PC-9 (cell line): ENCODE results near the gene CEL.

Experiments used
- CTCF ChIP-seq: fragments of 200-600 bp; sonication (generic); conservative IDR thresholded peaks from 2 replicates; pipeline ENCODE4 v1.6.1; 2017; ENCODE audit warnings: mixed run types, antibody characterized with exemption, mild to moderate bottlenecking, moderate library complexity
- EZH2 ChIP-seq: fragments of 200-600 bp; sonication (generic); IDR thresholded peaks from 2 replicates; pipeline ENCODE4 v1.8.0; 2017; ENCODE audit warnings: antibody characterized with exemption, low read depth

DNA sequence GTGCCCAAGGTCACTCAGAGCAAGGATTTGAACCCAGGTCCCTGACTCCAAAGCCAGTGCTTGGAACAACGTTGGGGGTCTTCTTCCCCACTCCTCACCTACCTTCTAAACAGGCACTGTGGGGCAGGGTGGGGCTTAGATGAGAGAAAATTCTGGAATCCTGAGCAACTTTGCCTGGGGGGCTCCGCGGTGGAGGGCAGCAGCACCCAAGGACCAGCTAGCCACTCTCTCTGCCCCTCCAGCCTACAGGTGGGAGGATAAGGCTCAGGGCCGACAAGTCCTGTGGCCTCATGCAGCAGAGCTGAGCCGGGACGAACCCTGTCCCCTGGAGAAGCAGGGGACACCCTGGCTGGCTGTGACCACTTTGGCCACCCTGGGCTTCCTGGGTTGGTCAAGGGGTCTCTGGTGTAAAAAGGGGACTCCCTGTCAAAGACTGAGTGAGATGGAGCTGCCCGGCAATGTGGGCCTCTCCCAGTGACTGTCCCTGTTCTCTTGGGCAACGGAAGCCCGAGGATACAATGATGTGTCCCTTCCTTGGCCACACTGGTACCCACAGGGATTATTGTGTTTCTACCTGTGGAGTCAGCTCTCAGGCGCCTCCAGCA is 26.5 kb downstream of the CEL start:
- no peak for TF ChIP-seq CTCF
- TF ChIP-seq EZH2 = no peak
